Type B pancreatic cell (in vitro differentiated cells): ENCODE results near the gene SFXN5. TPM values are rescaled to one million over a fixed set of nuclear protein-coding genes. Genes with fewer than 3 reads are reported as not detected.

Experiments used
- DNase-seq: peaks from one replicate; pipeline ENCODE4 v3.0.0; 2021; ENCODE audit warnings: mixed read lengths; ENCODE audit not compliant: unreplicated experiment; ENCODE audit errors: extremely low spot score
- H3K27ac Mint-ChIP-seq: 2 replicates; pipeline ENCODE4 v1.8.0; 2021; ENCODE audit warnings: mild to moderate bottlenecking, mixed read lengths
- H3K27me3 Mint-ChIP-seq: 2 replicates; pipeline ENCODE4 v1.8.0; 2021; ENCODE audit warnings: mixed read lengths
- H3K36me3 Mint-ChIP-seq: 2 replicates; pipeline ENCODE4 v1.8.0; 2021; ENCODE audit warnings: mixed read lengths
- H3K4me1 Mint-ChIP-seq: one replicate; pipeline ENCODE4 v1.8.0; 2021; ENCODE audit warnings: mixed read lengths; ENCODE audit not compliant: unreplicated experiment
- H3K4me3 Mint-ChIP-seq: 2 replicates; pipeline ENCODE4 v1.8.0; 2021; ENCODE audit warnings: mild to moderate bottlenecking, mixed read lengths
- H3K9me3 Mint-ChIP-seq: 2 replicates; pipeline ENCODE4 v1.8.0; 2021; ENCODE audit warnings: mixed read lengths
- total RNA-seq: library from RNA; stranded (reverse); gene quantifications from 2 replicates; pipeline ENCODE4 v1.2.1, GENCODE V29; 2021; ENCODE audit warnings: low replicate concordance
- TF ChIP-seq, protein P1 (sequence below): fragments of 200-600 bp; sonication (generic); conservative IDR thresholded peaks from 2 replicates; pipeline ENCODE4 v1.5.0; 2021; ENCODE audit warnings: antibody characterized with exemption, mild to moderate bottlenecking

SFXN5 gene
- total RNA-seq, 1 donor from 2014 or later, result 27.3 TPM

GRCh38 chr2:73000808-73001570 lies 70.5 kb downstream of the SFXN5 start:
- peaks cover 4% of the 10 kb centered on the region for H3K36me3 Mint-ChIP-seq
- no peak for DNase-seq
- no peaks in the 10 kb centered on the region for H3K9me3 Mint-ChIP-seq
- TF ChIP-seq, protein P1, sequence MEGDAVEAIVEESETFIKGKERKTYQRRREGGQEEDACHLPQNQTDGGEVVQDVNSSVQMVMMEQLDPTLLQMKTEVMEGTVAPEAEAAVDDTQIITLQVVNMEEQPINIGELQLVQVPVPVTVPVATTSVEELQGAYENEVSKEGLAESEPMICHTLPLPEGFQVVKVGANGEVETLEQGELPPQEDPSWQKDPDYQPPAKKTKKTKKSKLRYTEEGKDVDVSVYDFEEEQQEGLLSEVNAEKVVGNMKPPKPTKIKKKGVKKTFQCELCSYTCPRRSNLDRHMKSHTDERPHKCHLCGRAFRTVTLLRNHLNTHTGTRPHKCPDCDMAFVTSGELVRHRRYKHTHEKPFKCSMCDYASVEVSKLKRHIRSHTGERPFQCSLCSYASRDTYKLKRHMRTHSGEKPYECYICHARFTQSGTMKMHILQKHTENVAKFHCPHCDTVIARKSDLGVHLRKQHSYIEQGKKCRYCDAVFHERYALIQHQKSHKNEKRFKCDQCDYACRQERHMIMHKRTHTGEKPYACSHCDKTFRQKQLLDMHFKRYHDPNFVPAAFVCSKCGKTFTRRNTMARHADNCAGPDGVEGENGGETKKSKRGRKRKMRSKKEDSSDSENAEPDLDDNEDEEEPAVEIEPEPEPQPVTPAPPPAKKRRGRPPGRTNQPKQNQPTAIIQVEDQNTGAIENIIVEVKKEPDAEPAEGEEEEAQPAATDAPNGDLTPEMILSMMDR, result no peak
- no peak overlapping the region for H3K4me3 Mint-ChIP-seq
- H3K4me1 Mint-ChIP-seq, result peaks cover 1% of the 10 kb centered on the region
- no peaks in the 10 kb centered on the region for H3K27me3 Mint-ChIP-seq
- peak overlapping the region; percentile 29 for H3K27ac Mint-ChIP-seq

GRCh38 chr2:72999729-73000725 lies 71.5 kb downstream of the SFXN5 start:
- Mint-ChIP-seq H3K27ac (no peak overlapping the region), H3K4me3 (no peak overlapping the region), H3K27me3 (no peaks in the 10 kb centered on the region), H3K36me3 (peaks cover 7% of the 10 kb centered on the region), H3K9me3 (no peaks in the 10 kb centered on the region), H3K4me1 (peaks cover 9% of the 10 kb centered on the region)
- DNase-seq, result no peak
- TF ChIP-seq, protein P1, result no peak

- no peaks in the 10 kb centered on the region for H3K27me3 Mint-ChIP-seq
These were observed 72.8 kb downstream of the SFXN5 start for GRCh38 chr2:72998724-72999123.

DNA sequence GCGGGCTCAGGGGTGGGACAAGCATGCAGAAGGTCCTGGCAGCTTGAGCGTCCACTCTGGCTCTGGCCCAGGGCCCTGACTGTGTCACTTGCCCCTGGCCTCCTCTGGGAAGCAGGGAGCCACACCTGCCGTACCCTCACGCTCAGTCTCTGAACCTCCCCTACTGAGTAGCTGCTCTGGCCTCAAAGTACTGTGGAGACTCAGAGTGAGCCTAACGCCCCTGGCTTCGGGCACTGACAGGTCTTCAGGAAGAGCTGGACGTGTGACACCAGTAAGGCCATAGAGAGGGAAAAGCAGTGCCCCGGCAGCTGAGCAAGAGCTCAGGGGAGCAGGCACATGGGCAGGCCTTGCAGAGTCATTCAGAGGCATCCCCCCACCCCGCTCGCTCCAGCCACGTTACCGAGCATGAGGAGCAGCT lies 73.3 kb downstream of the SFXN5 start:
- TF ChIP-seq, protein P1, result no peak
- DNase-seq, result no peak
- Mint-ChIP-seq H3K4me1 (peaks cover 14% of the 10 kb centered on the region), H3K27me3 (no peaks in the 10 kb centered on the region), H3K4me3 (no peak overlapping the region), H3K36me3 (peaks cover 7% of the 10 kb centered on the region), H3K27ac (no peak overlapping the region), H3K9me3 (no peaks in the 10 kb centered on the region)

More at GRCh38 chr2:72998724-72999123, 72.8 kb downstream of the SFXN5 start:
- Mint-ChIP-seq H3K27ac (no peak overlapping the region), H3K4me1 (peaks cover 14% of the 10 kb centered on the region), H3K36me3 (peaks cover 7% of the 10 kb centered on the region), H3K4me3 (no peak overlapping the region), H3K9me3 (no peaks in the 10 kb centered on the region)
- TF ChIP-seq, protein P1, result no peak
- no peak for DNase-seq

GRCh38 chr2:72996117-72996502 lies 75.4 kb downstream of the SFXN5 start:
- TF ChIP-seq, protein P1, result no peak
- H3K27ac Mint-ChIP-seq, result no peak overlapping the region
- H3K27me3 Mint-ChIP-seq, result no peaks in the 10 kb centered on the region
- DNase-seq, result no peak
- no peaks in the 10 kb centered on the region for H3K9me3 Mint-ChIP-seq
- peaks cover 14% of the 10 kb centered on the region for H3K4me1 Mint-ChIP-seq
- H3K4me3 Mint-ChIP-seq, result peak overlapping the region; percentile 36
- peaks cover 7% of the 10 kb centered on the region for H3K36me3 Mint-ChIP-seq
